WTC11 (cell line): ENCODE data around the gene SHC3.

Experiments
- AR ChIP-seq: fragments of 250-450 bp; sonication (Bioruptor Pico); IDR thresholded peaks from 2 replicates; pipeline ENCODE4 v1.9.0; 2021; ENCODE audit warnings: mild to moderate bottlenecking
- ATF2 ChIP-seq: sonication (generic); formaldehyde crosslinking; IDR thresholded peaks from 2 replicates; pipeline ENCODE4 v1.8.1; 2022; ENCODE audit warnings: low read depth, missing genetic modification reagents, borderline replicate concordance
- ATF3 ChIP-seq: sonication (generic); formaldehyde crosslinking; conservative IDR thresholded peaks from 2 replicates; pipeline ENCODE4 v1.8.1; 2022; ENCODE audit warnings: mild to moderate bottlenecking, missing genetic modification reagents
- CREM ChIP-seq: sonication (generic); formaldehyde crosslinking; IDR thresholded peaks from 2 replicates; pipeline ENCODE4 v1.8.1; 2022; ENCODE audit warnings: mild to moderate bottlenecking, missing genetic modification reagents, moderate library complexity
- CTCF ChIP-seq: fragments of 200-600 bp; IDR thresholded peaks from 2 replicates; pipeline ENCODE4 v1.8.0; 2022; ENCODE audit warnings: antibody characterized with exemption
- FOXP4 ChIP-seq: sonication (generic); formaldehyde crosslinking; IDR thresholded peaks from 2 replicates; pipeline ENCODE4 v1.8.0; 2022; ENCODE audit warnings: mild to moderate bottlenecking, missing genetic modification reagents
- JUN ChIP-seq: sonication (generic); formaldehyde crosslinking; IDR thresholded peaks from 2 replicates; pipeline ENCODE4 v1.8.0; 2023; ENCODE audit warnings: mild to moderate bottlenecking, missing genetic modification reagents
- NR3C1 ChIP-seq: sonication (generic); formaldehyde crosslinking; conservative IDR thresholded peaks from 2 replicates; pipeline ENCODE4 v1.8.1; 2023; ENCODE audit warnings: low read depth, mild to moderate bottlenecking, missing genetic modification reagents
- PRDM15 ChIP-seq: sonication (generic); formaldehyde crosslinking; IDR thresholded peaks from 2 replicates; pipeline ENCODE4 v1.8.0; 2022; ENCODE audit warnings: missing genetic modification reagents
- TCF7 ChIP-seq: sonication (generic); formaldehyde crosslinking; IDR thresholded peaks from 2 replicates; pipeline ENCODE4 v1.8.0; 2022; ENCODE audit warnings: mild to moderate bottlenecking, low read depth, missing genetic modification reagents, moderate library complexity
- TP53 ChIP-seq: sonication (generic); formaldehyde crosslinking; IDR thresholded peaks from 2 replicates; pipeline ENCODE4 v1.8.1; 2023; ENCODE audit warnings: mild to moderate bottlenecking, missing genetic modification reagents
- ZBTB21 ChIP-seq: sonication (generic); formaldehyde crosslinking; IDR thresholded peaks from 2 replicates; pipeline ENCODE4 v1.8.1; 2023; ENCODE audit warnings: mild to moderate bottlenecking, missing genetic modification reagents, borderline replicate concordance

- TF ChIP-seq CTCF (no peak), ATF2 (CRISPR knock-in tag) (no peak), NR3C1 (CRISPR knock-in tag) (no peak), FOXP4 (CRISPR knock-in tag) (no peak), TP53 (CRISPR knock-in tag) (no peak), CREM (CRISPR knock-in tag) (no peak), AR (CRISPR knock-in tag) (no peak), ZBTB21 (CRISPR knock-in tag) (no peak), JUN (no peak), ATF3 (no peak), TCF7 (CRISPR knock-in tag) (no peak), PRDM15 (CRISPR knock-in tag) (no peak)
These were observed 62.4 kb downstream of the SHC3 start for GRCh38 chr9:89116064-89116804.
